22Rv1 (cell line): ENCODE data around the gene RUSC1.

Experiments
- ZFX ChIP-seq: fragments of 450-650 bp; IDR thresholded peaks from 2 replicates; pipeline ENCODE4 v1.6.1; 2017; ENCODE audit warnings: antibody characterized with exemption, borderline replicate concordance
- TF ChIP-seq, protein P1 (sequence below): fragments of 450-650 bp; IDR thresholded peaks from 2 replicates; pipeline ENCODE4 v1.5.1; 2017; ENCODE audit warnings: mild to moderate bottlenecking

DNA sequence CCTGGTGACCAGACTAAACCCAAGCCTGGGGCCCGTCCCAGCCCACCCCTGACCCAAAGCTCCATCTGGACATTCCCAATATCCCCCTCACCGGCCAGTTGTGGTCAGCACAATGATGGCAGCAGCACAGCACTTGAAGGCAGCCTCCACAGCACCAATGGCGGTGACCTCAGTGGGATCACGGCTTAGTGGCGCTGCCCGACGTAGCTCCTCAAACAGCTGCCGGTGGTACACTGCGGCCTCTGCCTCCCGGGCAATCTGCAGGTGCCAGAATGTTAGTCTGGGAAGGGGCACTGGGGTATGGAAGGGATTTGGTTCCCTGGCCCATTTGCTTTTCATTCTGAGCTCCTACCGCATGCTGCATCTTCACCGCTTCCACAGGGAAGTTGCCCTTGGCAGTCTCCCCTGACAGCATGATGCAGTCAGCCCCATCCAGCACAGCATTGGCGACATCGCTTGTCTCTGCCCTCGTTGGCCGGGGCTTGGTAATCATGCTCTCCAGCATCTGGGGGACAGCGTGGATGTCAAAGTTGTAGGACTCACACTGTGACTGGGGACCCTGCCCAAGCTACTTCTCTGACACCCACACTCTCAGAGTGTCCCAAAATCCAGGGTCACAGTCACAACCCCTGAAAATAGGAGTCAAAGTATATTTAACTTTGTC lies 27.5 kb upstream of the RUSC1 start:
- TF ChIP-seq, protein P1, sequence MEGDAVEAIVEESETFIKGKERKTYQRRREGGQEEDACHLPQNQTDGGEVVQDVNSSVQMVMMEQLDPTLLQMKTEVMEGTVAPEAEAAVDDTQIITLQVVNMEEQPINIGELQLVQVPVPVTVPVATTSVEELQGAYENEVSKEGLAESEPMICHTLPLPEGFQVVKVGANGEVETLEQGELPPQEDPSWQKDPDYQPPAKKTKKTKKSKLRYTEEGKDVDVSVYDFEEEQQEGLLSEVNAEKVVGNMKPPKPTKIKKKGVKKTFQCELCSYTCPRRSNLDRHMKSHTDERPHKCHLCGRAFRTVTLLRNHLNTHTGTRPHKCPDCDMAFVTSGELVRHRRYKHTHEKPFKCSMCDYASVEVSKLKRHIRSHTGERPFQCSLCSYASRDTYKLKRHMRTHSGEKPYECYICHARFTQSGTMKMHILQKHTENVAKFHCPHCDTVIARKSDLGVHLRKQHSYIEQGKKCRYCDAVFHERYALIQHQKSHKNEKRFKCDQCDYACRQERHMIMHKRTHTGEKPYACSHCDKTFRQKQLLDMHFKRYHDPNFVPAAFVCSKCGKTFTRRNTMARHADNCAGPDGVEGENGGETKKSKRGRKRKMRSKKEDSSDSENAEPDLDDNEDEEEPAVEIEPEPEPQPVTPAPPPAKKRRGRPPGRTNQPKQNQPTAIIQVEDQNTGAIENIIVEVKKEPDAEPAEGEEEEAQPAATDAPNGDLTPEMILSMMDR, result no peak
- TF ChIP-seq ZFX, result no peak
